Muscle layer of colon (tissue), 2 donors: ENCODE results near the gene LRFN2.
A peak's percentile ranks its signal among the peaks of the same experiment; 100 is the strongest.

Experiments used
- H3K27ac ChIP-seq: one replicate; pipeline ENCODE4 v1.7.0; 2013; ENCODE audit warnings: low read depth, mild to moderate bottlenecking, low read length, moderate library complexity
- H3K27me3 ChIP-seq, 2 donors: one replicate each; pipeline ENCODE4 v1.7.0; 2013; ENCODE audit warnings: low read length in 2 of 2, mild to moderate bottlenecking in 2 of 2; ENCODE audit not compliant: insufficient read depth in 2 of 2, control insufficient read depth in 1 of 2
- H3K36me3 ChIP-seq: one replicate; pipeline ENCODE4 v1.7.0; 2013; ENCODE audit warnings: mild to moderate bottlenecking, low read length; ENCODE audit not compliant: insufficient read depth
- H3K4me1 ChIP-seq: one replicate; pipeline ENCODE4 v1.7.0; 2013; ENCODE audit warnings: mild to moderate bottlenecking, low read length; ENCODE audit not compliant: insufficient read depth
- H3K4me3 ChIP-seq, 2 donors: one replicate each; pipeline ENCODE4 v1.7.0; 2013; ENCODE audit warnings: low read length in 2 of 2, low read depth in 1 of 2, mild to moderate bottlenecking in 1 of 2, moderate library complexity in 1 of 2
- H3K9ac ChIP-seq: one replicate; pipeline ENCODE4 v1.7.0; 2013; ENCODE audit warnings: low read length
- H3K9me3 ChIP-seq: one replicate; pipeline ENCODE4 v1.7.0; 2013; ENCODE audit warnings: mild to moderate bottlenecking, low read length
- donor health status: abdominal sarcoma.
- donor health status: Adenocarcinoma of cecum.

Gene LRFN2

DNA sequence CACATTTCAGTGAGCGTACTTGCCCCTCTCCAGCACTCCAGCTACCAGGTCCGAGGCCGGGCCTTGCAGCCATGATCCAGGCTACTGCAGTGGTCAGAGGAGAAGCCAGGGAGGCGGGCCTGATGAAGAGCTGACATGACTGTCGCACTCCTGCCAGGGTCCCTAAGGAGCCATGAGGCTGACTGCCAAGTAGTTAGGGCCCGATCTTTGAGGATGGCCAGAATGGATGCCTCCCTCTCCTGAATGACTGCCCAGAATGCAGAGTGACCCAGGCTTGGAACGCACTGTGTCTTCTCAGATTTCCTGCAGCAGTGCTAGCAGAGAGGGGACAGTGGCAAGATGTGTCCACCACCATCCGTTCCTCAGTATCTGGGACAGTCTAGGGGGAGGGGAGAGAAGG is 24.7 kb upstream of the LRFN2 start:
- no peaks in the 10 kb centered on the region for H3K36me3 ChIP-seq

DNA sequence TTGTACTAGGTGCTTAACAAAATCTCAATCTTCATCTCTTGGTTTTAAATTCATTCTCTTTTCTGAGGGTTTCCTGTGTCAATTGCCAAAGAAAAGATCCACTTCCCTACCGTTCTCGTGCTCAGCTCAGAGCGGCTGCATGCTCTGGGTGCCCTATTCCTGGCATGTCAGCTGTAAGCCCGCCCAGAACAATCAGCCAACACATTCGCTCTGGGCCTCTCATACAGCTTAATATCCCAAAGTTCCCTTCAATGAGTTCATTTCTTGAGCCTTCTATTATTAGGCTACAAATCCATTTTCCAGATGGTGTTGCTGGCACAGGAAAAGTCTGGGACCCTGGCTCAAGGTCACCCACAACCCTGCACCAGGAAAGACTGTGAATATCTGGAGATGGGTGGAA is 24.3 kb upstream of the LRFN2 start:
- Histone ChIP-seq H3K9ac (no peak overlapping the region), H3K36me3 (no peaks in the 10 kb centered on the region), H3K9me3 (no peaks in the 10 kb centered on the region), H3K27me3 (no peaks in the 10 kb centered on the region), H3K27ac (no peak overlapping the region), H3K4me3 (no peak overlapping the region), H3K4me1 (no peaks in the 10 kb centered on the region)

More for the DNA sequence above, 24.7 kb upstream of the LRFN2 start:
- Histone ChIP-seq H3K27ac (no peak overlapping the region), H3K9me3 (no peaks in the 10 kb centered on the region), H3K4me3 (no peak overlapping the region), H3K4me1 (no peaks in the 10 kb centered on the region), H3K27me3 (no peaks in the 10 kb centered on the region), H3K9ac (no peak overlapping the region)

DNA sequence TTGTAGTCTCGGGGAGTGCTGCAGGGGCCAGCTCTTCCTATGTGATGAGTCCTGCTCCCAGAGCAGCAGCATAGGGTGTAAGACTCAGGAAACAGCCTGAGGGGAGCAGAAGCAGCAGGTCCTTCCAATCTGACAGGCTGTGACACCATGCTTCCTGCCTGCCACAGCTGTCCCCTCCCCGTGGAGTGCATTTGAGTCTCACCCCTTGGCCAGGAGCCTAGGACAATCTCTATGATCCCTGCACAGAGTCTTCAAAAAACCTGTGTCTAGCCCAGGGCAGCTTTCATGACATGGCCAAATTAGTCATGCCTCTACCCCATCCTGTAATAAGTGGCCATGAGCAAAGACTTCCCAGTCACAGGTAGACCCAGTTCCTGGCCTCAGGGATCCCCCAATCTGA is 23.1 kb upstream of the LRFN2 start:
- Histone ChIP-seq H3K27ac (no peak overlapping the region), H3K9ac (no peak overlapping the region), H3K9me3 (no peaks in the 10 kb centered on the region), H3K4me3 (no peak overlapping the region), H3K4me1 (no peaks in the 10 kb centered on the region), H3K27me3 (no peaks in the 10 kb centered on the region), H3K36me3 (no peaks in the 10 kb centered on the region)

DNA sequence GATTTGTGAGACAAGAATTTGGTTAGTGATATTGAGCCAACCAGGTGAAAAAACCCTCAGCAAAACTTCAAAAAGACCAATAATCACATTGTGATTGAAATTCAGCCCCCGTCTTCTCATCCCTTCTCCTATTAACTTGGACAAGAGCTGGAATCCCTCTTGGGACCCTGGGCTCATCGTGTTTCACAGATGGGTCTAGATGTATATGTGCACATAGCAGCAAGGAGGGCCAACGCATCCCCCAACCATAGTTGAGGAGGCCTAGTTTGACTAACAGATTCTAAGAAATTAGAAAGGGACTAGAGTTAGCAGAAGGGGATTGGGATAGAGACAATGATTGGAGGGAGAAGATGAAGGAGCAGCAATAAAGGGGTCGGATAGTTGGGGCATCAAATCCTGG is 19.8 kb upstream of the LRFN2 start:
- Histone ChIP-seq H3K4me1 (no peaks in the 10 kb centered on the region), H3K4me3 (no peak overlapping the region), H3K9ac (no peak overlapping the region), H3K27me3 (peaks cover 0 to 5% of the 10 kb centered on the region in 2 donors), H3K36me3 (no peaks in the 10 kb centered on the region), H3K27ac (no peak overlapping the region), H3K9me3 (no peaks in the 10 kb centered on the region)

DNA sequence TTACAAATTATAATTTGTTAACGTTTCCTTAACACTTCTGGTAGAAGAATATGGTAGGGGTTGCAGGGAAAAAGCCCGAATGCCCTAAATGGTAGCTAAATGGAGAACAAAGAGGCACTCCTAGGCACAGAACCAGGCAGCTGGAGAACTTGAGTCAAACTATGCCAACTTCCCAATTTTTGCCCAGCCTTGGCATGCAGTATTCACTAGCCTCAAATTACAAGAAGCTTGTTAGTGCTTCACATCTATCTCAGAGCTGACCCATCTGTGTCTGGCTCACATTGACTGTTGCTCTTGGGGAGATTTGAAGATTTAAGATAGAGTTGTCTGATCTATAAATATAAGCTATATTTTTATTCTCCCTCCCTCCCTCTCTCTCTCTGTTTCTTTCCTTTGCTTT is 19.4 kb upstream of the LRFN2 start:
- Histone ChIP-seq H3K36me3 (no peaks in the 10 kb centered on the region), H3K27ac (no peak overlapping the region), H3K4me1 (no peaks in the 10 kb centered on the region), H3K9ac (no peak overlapping the region), H3K27me3 (peaks cover 0 to 5% of the 10 kb centered on the region in 2 donors), H3K4me3 (no peak overlapping the region), H3K9me3 (no peaks in the 10 kb centered on the region)

DNA sequence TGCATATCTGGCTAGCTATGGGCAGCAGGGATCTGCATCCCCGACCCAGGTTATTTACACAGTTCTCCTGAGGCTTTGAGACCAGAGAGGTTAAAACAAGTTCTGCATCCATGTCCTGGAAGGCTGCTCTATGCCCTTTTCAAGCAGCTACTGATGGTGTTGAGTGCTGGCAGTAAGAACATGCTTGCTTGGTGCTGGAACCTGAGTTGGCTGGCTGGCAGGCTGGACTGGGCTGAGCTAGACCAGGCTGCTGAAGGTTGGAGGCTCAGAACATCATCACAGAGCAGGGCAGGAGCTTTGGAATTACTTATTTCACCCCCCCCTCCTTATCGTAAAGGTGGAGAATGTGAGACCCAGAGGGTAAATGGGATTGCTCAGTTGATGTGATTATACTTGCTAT is 16.9 kb upstream of the LRFN2 start:
- Histone ChIP-seq H3K27me3 (peaks cover 5 to 14% of the 10 kb centered on the region in 2 donors), H3K9ac (no peak overlapping the region), H3K4me1 (no peaks in the 10 kb centered on the region), H3K36me3 (no peaks in the 10 kb centered on the region), H3K27ac (no peak overlapping the region), H3K4me3 (no peak overlapping the region), H3K9me3 (no peaks in the 10 kb centered on the region)

DNA sequence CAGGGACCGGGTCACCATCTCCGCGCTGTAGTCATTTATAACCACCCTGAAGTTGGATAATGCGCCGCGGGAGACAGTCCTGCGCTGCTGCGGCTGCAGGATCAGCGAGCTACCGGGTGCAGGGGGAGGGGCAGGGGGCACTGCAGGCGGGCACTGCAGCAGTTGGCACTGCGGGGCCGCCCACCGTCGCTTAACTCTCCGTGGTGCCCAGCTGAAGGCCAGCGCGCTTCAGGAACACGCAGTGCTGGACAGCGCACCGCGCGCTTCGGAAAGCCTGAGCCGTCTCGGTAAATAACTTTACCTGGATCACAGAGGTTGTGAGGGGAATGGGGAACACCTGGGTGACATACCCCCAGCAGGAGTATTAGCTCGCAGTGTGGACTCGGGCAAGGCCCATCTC is 12.4 kb upstream of the LRFN2 start:
- no peak overlapping the region for H3K27ac ChIP-seq
- H3K9me3 ChIP-seq: no peaks in the 10 kb centered on the region
- H3K36me3 ChIP-seq: no peaks in the 10 kb centered on the region
- peaks cover 5 to 14% of the 10 kb centered on the region in 2 donors for H3K27me3 ChIP-seq
- no peak overlapping the region for H3K4me3 ChIP-seq
- H3K4me1 ChIP-seq: no peaks in the 10 kb centered on the region
- no peak overlapping the region for H3K9ac ChIP-seq

DNA sequence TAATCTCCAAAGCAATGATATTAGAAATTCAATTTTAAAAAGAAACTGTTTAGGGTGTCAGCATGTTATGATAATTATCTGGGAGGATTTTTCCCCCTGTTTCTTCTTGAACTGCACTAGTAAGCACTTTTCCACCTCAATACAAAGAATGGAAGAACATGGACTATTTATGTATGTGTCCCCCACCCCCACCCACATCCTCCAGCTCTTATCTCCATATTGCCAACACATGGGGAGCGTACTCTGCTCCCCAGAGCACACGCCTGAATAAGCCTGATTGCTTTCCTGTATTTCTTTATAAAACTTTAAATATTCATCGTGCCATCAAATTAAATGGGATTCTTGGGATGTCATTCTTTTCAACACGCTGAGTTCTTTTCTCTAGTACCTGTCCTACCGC is 11.4 kb upstream of the LRFN2 start:
- H3K27me3 ChIP-seq: peaks cover 5 to 14% of the 10 kb centered on the region in 2 donors
- no peak overlapping the region for H3K9ac ChIP-seq
- no peaks in the 10 kb centered on the region for H3K9me3 ChIP-seq
- H3K27ac ChIP-seq: no peak overlapping the region
- no peaks in the 10 kb centered on the region for H3K36me3 ChIP-seq
- H3K4me1 ChIP-seq: no peaks in the 10 kb centered on the region
- H3K4me3 ChIP-seq: no peak overlapping the region

DNA sequence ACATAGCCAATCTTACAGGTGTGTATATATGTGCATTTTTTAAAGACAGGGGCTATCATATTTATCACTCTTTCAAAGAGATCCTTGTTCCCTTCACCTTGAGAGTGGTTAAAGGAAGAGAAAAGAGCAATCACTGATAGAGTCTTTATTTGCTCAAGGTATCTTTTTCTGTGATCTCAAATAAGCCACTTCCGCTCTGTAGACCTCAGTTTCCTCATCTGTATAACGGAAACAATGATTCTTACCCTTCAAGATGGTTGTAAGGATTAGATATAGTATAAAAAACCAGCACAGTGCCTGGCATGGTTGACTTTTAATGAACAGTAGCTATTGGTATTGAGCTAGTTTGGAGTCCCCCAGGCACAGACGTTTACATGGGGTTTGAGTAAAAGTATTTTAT is 10.1 kb upstream of the LRFN2 start:
- Histone ChIP-seq H3K36me3 (no peaks in the 10 kb centered on the region), H3K9ac (no peak overlapping the region), H3K27ac (no peak overlapping the region), H3K4me3 (no peak overlapping the region), H3K4me1 (no peaks in the 10 kb centered on the region), H3K9me3 (no peaks in the 10 kb centered on the region), H3K27me3 (peaks cover 0 to 14% of the 10 kb centered on the region in 2 donors)

DNA sequence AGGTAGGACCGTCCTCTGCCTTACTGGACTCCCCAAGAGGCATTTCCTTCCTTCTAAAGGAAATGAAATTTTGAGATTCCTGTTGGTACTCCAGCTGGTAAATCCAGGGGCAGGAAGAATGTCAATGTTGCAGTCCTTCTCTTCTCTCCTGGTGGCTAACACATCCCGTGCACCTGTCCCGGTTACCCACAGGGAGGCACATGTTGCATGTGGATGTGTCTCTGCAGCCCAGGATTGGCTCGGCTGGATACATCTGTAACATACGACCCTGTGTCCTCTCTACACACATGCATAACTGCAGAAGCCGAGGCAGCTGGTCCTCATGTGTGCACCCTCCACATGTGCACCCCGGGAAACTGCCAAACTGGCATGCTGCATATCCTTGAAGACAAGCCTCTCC is 1.3 kb upstream of the LRFN2 start:
- no peaks in the 10 kb centered on the region for H3K9me3 ChIP-seq
- no peak overlapping the region for H3K27ac ChIP-seq
- H3K9ac ChIP-seq: no peak overlapping the region
- H3K36me3 ChIP-seq: no peaks in the 10 kb centered on the region
- H3K4me3 ChIP-seq: no peak overlapping the region
- peaks cover 9% of the 10 kb centered on the region for H3K4me1 ChIP-seq
- H3K27me3 ChIP-seq: peaks cover 34 to 53% of the 10 kb centered on the region in 2 donors

DNA sequence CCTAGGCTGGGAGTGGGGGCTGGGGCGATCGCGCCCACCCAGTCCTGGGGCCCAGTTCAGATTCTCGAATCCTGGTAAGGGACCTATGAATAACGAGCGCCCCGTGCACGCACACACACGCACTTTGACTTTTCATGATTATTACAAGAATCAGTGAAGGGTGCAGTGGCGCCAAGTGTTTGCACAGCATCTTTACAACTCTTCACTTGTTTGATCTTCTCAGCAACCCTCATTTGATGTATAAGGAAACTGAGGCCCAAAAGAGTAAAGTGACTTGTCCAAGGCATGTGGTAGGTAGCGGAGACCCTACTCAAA is 863 bp upstream of the LRFN2 start:
- Histone ChIP-seq H3K27me3 (peaks cover 34 to 53% of the 10 kb centered on the region in 2 donors), H3K4me3 (peak overlapping the region; percentile 38 to 51), H3K36me3 (no peaks in the 10 kb centered on the region), H3K27ac (no peak overlapping the region), H3K9ac (no peak overlapping the region), H3K9me3 (no peaks in the 10 kb centered on the region), H3K4me1 (peaks cover 9% of the 10 kb centered on the region)

DNA sequence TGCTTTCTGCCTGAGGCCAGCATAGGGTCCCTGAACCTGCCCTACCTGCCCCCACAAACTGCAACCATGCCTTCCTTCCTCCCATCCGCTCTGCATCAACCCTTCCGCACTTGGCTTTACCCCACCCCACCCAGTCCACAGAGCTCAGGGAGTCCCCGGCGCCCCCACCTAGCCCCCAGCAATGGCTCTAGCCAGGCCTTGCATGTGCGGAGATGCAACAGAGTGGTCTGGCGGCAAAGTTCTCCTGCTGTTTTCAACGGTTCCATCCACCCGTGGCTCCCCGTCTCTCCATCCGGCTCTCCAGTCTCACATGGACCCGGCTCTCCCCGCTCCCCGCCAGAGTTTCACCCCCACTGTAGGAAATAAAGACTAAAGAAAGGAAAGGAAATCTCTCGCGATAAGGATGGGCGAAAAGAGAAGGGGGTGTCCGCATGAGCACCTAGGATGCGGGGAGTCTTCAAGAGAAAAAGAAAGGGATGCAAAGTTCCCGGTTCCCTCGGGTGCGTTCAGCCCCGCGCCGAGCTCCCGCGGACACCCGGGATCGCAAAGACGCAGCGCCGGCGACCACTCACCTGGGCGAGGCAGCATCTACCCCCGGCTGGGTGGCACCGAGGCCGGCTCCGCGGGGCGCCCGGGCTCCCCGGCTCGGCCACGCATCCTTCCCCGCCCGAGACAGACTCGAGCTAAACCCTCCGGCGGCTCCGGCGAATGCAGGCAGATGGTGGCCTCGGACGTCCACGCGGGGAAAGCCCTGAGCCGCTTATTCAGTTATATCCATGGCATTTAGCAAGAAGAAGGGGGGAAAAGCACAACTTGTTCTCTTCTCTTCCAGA is 579 bp downstream of the LRFN2 start:
- no peak overlapping the region for H3K27ac ChIP-seq
- H3K9me3 ChIP-seq: no peaks in the 10 kb centered on the region
- no peaks in the 10 kb centered on the region for H3K36me3 ChIP-seq
- H3K4me3 ChIP-seq: peak overlapping the region; percentile 38 to 51
- no peak overlapping the region for H3K9ac ChIP-seq
- H3K4me1 ChIP-seq: peaks cover 9% of the 10 kb centered on the region
- peaks cover 34 to 53% of the 10 kb centered on the region in 2 donors for H3K27me3 ChIP-seq
